Measurements from ENCODE around the gene UGT1A7. TPM values are rescaled to one million over a fixed set of nuclear protein-coding genes. Genes with fewer than 3 reads are reported as not detected.
"Not testable (repeated sequence)": the region's sequence is repeated elsewhere in the genome, so short reads cannot be mapped to it uniquely, and the experiment has no call there.

UGT1A7 gene
- total RNA-seq, result 0.30 TPM

GRCh38 chr2:233681521-233682099 lies at the start of gene UGT1A7:
Gene UGT1A7 (plus strand): TSS chr2:233681901. CDS start chr2:233681938, 37 bp downstream.
- no peak for DNase-seq

- not testable (repeated sequence) for DNase-seq
Observed at GRCh38 chr2:233636306-233636705, 45.4 kb upstream of the UGT1A7 start, which contains the start of gene UGT1A10. Gene UGT1A10 (plus strand): TSS chr2:233636448. CDS start chr2:233636523, 75 bp downstream.

GRCh38 chr2:233638836-233639235 lies 42.9 kb upstream of the UGT1A7 start:
- no peak for DNase-seq

- DNase-seq, result no peak
Observed at GRCh38 chr2:233639860-233640259, 41.8 kb upstream of the UGT1A7 start.

- DNase-seq, result no peak
Observed at GRCh38 chr2:233643128-233643527, 38.6 kb upstream of the UGT1A7 start.

GRCh38 chr2:233646033-233646432 lies 35.7 kb upstream of the UGT1A7 start:
- DNase-seq, result not testable (repeated sequence)

- DNase-seq, result no peak
Observed at GRCh38 chr2:233650981-233651380, 30.7 kb upstream of the UGT1A7 start.

GRCh38 chr2:233651430-233651829 lies 30.3 kb upstream of the UGT1A7 start:
- no peak for DNase-seq

- DNase-seq, result no peak
Observed at GRCh38 chr2:233654501-233654900, 27.2 kb upstream of the UGT1A7 start.

- no peak for DNase-seq
Observed at GRCh38 chr2:233655043-233655442, 26.7 kb upstream of the UGT1A7 start.

GRCh38 chr2:233655943-233656342 lies 25.8 kb upstream of the UGT1A7 start:
- DNase-seq, result not testable (repeated sequence)

GRCh38 chr2:233656443-233656842 lies 25.3 kb upstream of the UGT1A7 start:
- DNase-seq, result no peak

- no peak for DNase-seq
Observed at GRCh38 chr2:233658610-233659009, 23.1 kb upstream of the UGT1A7 start.

GRCh38 chr2:233663911-233664310 lies 17.8 kb upstream of the UGT1A7 start:
- no peak for DNase-seq

- no peak for DNase-seq
Observed at GRCh38 chr2:233668605-233669260, 13.0 kb upstream of the UGT1A7 start.

GRCh38 chr2:233671290-233672161 lies 10.2 kb upstream of the UGT1A7 start, which contains the start of gene UGT1A9:
Gene UGT1A9 (plus strand): TSS chr2:233671898. CDS start chr2:233671935, 37 bp downstream.
- DNase-seq, result no peak

- DNase-seq, result no peak
Observed at GRCh38 chr2:233672886-233673285, 8.8 kb upstream of the UGT1A7 start.

- DNase-seq, result no peak
Observed at GRCh38 chr2:233673896-233674295, 7.8 kb upstream of the UGT1A7 start.

GRCh38 chr2:233674314-233674713 lies 7.4 kb upstream of the UGT1A7 start:
- no peak for DNase-seq

- DNase-seq, result no peak
Observed at GRCh38 chr2:233674995-233675394, 6.7 kb upstream of the UGT1A7 start.

- no peak for DNase-seq
Observed at GRCh38 chr2:233676046-233676445, 5.7 kb upstream of the UGT1A7 start.

- DNase-seq, result no peak
Observed at GRCh38 chr2:233679196-233679595, 2.5 kb upstream of the UGT1A7 start.
